Heart left ventricle (tissue), 13 donors: ENCODE results near the gene ULK4.

Experiments used
- CTCF ChIP-seq, 12 donors: fragments of 200-600 bp; sonication (generic) in 4 of 12; IDR thresholded peaks; one replicate each; pipeline versions ENCODE4 v1.5.0 to v1.8.0; 2018 to 2022; ENCODE audit warnings: antibody characterized with exemption in 12 of 12, mild to moderate bottlenecking in 5 of 12
- POLR2A ChIP-seq, 2 donors: fragments of 450-650 bp; IDR thresholded peaks; one replicate each; pipeline ENCODE4 v1.6.1; 2017; ENCODE audit warnings: antibody characterized with exemption in 2 of 2, mild to moderate bottlenecking in 2 of 2, moderate library complexity in 2 of 2
- donor health status: ischemic (EF 13 %, LVEDD 7.1; RV severe dilation, severe dysfunction).
- donor health status: DM: no; HTN: yes; CAD: no.
- donor health status: DM: no; HTN: no; CAD: no.
- donor health status: ischemic (EF 25% LVEDD 6.9; RV normal size, moderate dysfunction).
- donor health status: ischemic (EF 25% LVEDD 5.7; RV mildly dilated, moderate dysfunction).
- donor health status: ischemic (EF 35%, LVEDD 5.7; RV mildly dilated, moderate dysfunction).
- donor health status: nonischemic (EF 11% LVEDD 7.7; RV severe dilation, severe dysfunction).
- donor health status: DM: yes; HTN: yes; CAD: no.
- donor health status: PGD.
- donor health status: ischemic (EF 29% LVEDD 5.4; RV normal size, mild dysfunction).
- donor health status: nonischemic (EF 23%, LVEDD 6.1; RV moderate dilation, normal function).

- TF ChIP-seq CTCF (IDR thresholded peaks at IDR 0.05) (no peak), POLR2A (IDR thresholded peaks at IDR 0.05) (no peak)
Observed at GRCh38 chr3:41274944-41275668, 686.8 kb downstream of the ULK4 start.
